Smooth muscle cell (in vitro differentiated cells): ENCODE measurements around the gene HBQ1. TPM values are rescaled to one million over a fixed set of nuclear protein-coding genes. Genes with fewer than 3 reads are reported as not detected.
A peak's percentile ranks its signal among the peaks of the same experiment; 100 is the strongest.

Source experiments
- DNase-seq: peaks from one replicate; lab custom pipeline; 2025; ENCODE audit not compliant: unreplicated experiment; lab: John Stamatoyannopoulos, UW
- H2AFZ ChIP-seq: fragments of 200-600 bp; sonication (generic); 2 replicates; pipeline ENCODE4 v1.6.0; 2016; ENCODE audit warnings: antibody characterized with exemption, low read depth, mild to moderate bottlenecking
- H3F3A ChIP-seq: fragments of 200-600 bp; sonication (generic); 2 replicates; pipeline ENCODE4 v1.6.0; 2017; ENCODE audit warnings: antibody characterized with exemption, low read depth
- H3K27ac ChIP-seq: fragments of 200-600 bp; sonication (generic); 2 replicates; pipeline ENCODE4 v1.5.1; 2016; ENCODE audit warnings: low read depth, mild to moderate bottlenecking
- H3K27me3 ChIP-seq: fragments of 200-600 bp; sonication (generic); 2 replicates; pipeline ENCODE4 v1.6.1; 2016; ENCODE audit warnings: low read depth, mild to moderate bottlenecking
- H3K36me3 ChIP-seq: fragments of 200-600 bp; sonication (generic); 2 replicates; pipeline ENCODE4 v1.5.1; 2016; ENCODE audit warnings: low read depth
- H3K4me1 ChIP-seq: fragments of 200-600 bp; sonication (generic); 2 replicates; pipeline ENCODE4 v1.5.1; 2016; ENCODE audit warnings: low read depth
- H3K4me2 ChIP-seq: fragments of 200-600 bp; sonication (generic); 2 replicates; pipeline ENCODE4 v1.6.0; 2016; ENCODE audit warnings: mild to moderate bottlenecking
- H3K4me3 ChIP-seq: fragments of 200-600 bp; sonication (generic); 2 replicates; pipeline ENCODE4 v1.5.1; 2016; ENCODE audit warnings: mild to moderate bottlenecking
- H3K79me2 ChIP-seq: fragments of 200-600 bp; sonication (generic); 2 replicates; pipeline ENCODE4 v1.6.0; 2016; ENCODE audit warnings: low read depth, mild to moderate bottlenecking
- H3K9ac ChIP-seq: fragments of 200-600 bp; sonication (generic); 2 replicates; pipeline ENCODE4 v1.6.0; 2016; ENCODE audit warnings: low read depth
- H3K9me3 ChIP-seq: fragments of 200-600 bp; sonication (generic); replicated peaks from 2 replicates; pipeline ENCODE4 v1.5.1; 2016; ENCODE audit warnings: low read depth
- H4K20me1 ChIP-seq: fragments of 200-600 bp; sonication (generic); 2 replicates; pipeline ENCODE4 v1.6.0; 2016; ENCODE audit warnings: low read depth
- CTCF ChIP-seq: fragments of 200-600 bp; sonication (generic); IDR thresholded peaks from 2 replicates; pipeline ENCODE4 v1.5.1; 2017; ENCODE audit warnings: borderline replicate concordance, mild to moderate bottlenecking, antibody characterized with exemption; ENCODE audit not compliant: insufficient read depth, poor library complexity, severe bottlenecking
- WGBS: methylation state at CpG from one replicate; pipeline ENCODE4 v1.1.7; 2016; ENCODE audit warnings: low lambda C conversion rate; 5-methylcytosine and 5-hydroxymethylcytosine counted together
- polyA plus RNA-seq: library from polyadenylated mRNA; unstranded; fragments of >200 nt; fragmentation: Nextera tagmentation; extraction: Ambion mirVana; gene quantifications from 2 replicates; pipeline ENCODE4 v1.2.1, GENCODE V29; 2016
- total RNA-seq: library from RNA; depleted of rRNA; stranded (reverse); fragments of >200 nt; gene quantifications from 2 replicates; pipeline ENCODE4 v1.2.3, GENCODE V29; 2014

The HBQ1 gene
- total and polyA plus RNA-seq, 2 experiments from 2014 or later, result not detected

- Histone ChIP-seq H3K27me3 (no peaks in the 10 kb centered on the region), H3F3A (no peaks in the 10 kb centered on the region), H3K9me3 (no peaks in the 10 kb centered on the region), H4K20me1 (peaks cover 100% of the 10 kb centered on the region), H3K4me3 (no peak overlapping the region), H3K79me2 (peaks cover 85% of the 10 kb centered on the region), H3K4me2 (no peak overlapping the region), H3K27ac (peak overlapping the region; percentile 4), H2AFZ (no peak overlapping the region), H3K9ac (no peak overlapping the region), H3K4me1 (no peaks in the 10 kb centered on the region), H3K36me3 (peaks cover 19% of the 10 kb centered on the region)
- TF ChIP-seq CTCF, result no peak
- 94% methylated on average over 3 of the region's 3 CpGs for WGBS
- no peak for DNase-seq
Observed at GRCh38 chr16:212999-213398, 32.7 kb downstream of the HBQ1 start.

- Histone ChIP-seq H3K4me2 (no peak overlapping the region), H3K9ac (no peak overlapping the region), H3K4me3 (no peak overlapping the region), H3F3A (no peaks in the 10 kb centered on the region), H3K27ac (no peak overlapping the region), H3K4me1 (no peaks in the 10 kb centered on the region), H3K9me3 (no peaks in the 10 kb centered on the region), H3K79me2 (peaks cover 99% of the 10 kb centered on the region), H4K20me1 (peaks cover 100% of the 10 kb centered on the region), H3K27me3 (no peaks in the 10 kb centered on the region), H3K36me3 (peaks cover 17% of the 10 kb centered on the region), H2AFZ (no peak overlapping the region)
- TF ChIP-seq CTCF, result no peak
- DNase-seq, result no peak
- 93% methylated on average over 4 of the region's 4 CpGs for WGBS
Observed at GRCh38 chr16:220021-220420, 39.8 kb downstream of the HBQ1 start.

- Histone ChIP-seq H3K4me2 (peak overlapping the region; percentile 89), H3K9ac (peak overlapping the region; percentile 97), H3K9me3 (no peaks in the 10 kb centered on the region), H3K36me3 (peaks cover 22% of the 10 kb centered on the region), H3K4me3 (peak overlapping the region; percentile 98), H3K27ac (peak overlapping the region; percentile 99), H4K20me1 (peaks cover 56% of the 10 kb centered on the region), H3K4me1 (peaks cover 12% of the 10 kb centered on the region), H3K27me3 (no peaks in the 10 kb centered on the region), H2AFZ (no peak overlapping the region), H3K79me2 (peaks cover 56% of the 10 kb centered on the region), H3F3A (no peaks in the 10 kb centered on the region)
- TF ChIP-seq CTCF, result no peak
- 22% methylated on average over 9 of the region's 9 CpGs for WGBS
- no peak for DNase-seq
Observed at GRCh38 chr16:228151-228851, 48.0 kb downstream of the HBQ1 start.
